RWPE1 (cell line): Measurements from ENCODE around the gene CAPN1.

Source experiments
- CTCF ChIA-PET: fragments of 350-600 bp; sonication (Branson Sonifier 250); formaldehyde crosslinking; extraction: SDS; loops from one replicate; lab custom pipeline; 2021; lab: Yijun Ruan, JAX
- POLR2A ChIA-PET: fragments of 400-600 bp; formaldehyde crosslinking; extraction: SDS; loops from one replicate; lab custom pipeline; 2020; ENCODE audit warnings: antibody characterized with exemption; ENCODE audit not compliant: low non-redundant PET; lab: Yijun Ruan, JAX
- DNase-seq: peaks from one replicate; pipeline ENCODE4 v3.0.0; 2012; ENCODE audit warnings: low spot score
- H3K27ac ChIP-seq: fragments of 450-650 bp; 2 replicates; pipeline ENCODE4 v1.5.1; 2017
- TF ChIP-seq, protein P1 (sequence below): fragments of 450-650 bp; conservative IDR thresholded peaks from 2 replicates; pipeline ENCODE4 v1.5.1; 2017; ENCODE audit warnings: low read depth, mild to moderate bottlenecking

CAPN1 gene

DNA sequence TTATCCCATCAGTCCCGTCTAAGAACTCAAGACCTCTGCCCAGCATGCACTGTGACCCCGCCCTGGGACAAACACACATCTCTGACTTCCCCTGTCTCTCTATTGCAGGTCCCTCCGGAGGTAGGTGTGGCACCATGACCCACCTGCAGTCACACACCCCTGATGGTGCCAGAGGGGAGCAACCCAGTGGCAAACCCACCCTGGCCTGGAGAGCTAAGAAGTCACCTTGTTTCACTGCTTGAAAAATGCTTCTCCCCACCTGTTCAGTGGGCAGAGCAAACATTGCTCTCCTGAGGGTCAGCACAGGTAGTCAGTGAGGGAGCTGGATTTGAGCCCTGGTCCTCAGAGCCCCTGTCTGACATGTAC, 23.9 kb downstream of the CAPN1 start:
- TF ChIP-seq, protein P1, sequence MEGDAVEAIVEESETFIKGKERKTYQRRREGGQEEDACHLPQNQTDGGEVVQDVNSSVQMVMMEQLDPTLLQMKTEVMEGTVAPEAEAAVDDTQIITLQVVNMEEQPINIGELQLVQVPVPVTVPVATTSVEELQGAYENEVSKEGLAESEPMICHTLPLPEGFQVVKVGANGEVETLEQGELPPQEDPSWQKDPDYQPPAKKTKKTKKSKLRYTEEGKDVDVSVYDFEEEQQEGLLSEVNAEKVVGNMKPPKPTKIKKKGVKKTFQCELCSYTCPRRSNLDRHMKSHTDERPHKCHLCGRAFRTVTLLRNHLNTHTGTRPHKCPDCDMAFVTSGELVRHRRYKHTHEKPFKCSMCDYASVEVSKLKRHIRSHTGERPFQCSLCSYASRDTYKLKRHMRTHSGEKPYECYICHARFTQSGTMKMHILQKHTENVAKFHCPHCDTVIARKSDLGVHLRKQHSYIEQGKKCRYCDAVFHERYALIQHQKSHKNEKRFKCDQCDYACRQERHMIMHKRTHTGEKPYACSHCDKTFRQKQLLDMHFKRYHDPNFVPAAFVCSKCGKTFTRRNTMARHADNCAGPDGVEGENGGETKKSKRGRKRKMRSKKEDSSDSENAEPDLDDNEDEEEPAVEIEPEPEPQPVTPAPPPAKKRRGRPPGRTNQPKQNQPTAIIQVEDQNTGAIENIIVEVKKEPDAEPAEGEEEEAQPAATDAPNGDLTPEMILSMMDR: no peak
- no peak for DNase-seq
- peak overlapping the region; percentile 9; the same call in 1 of the 2 replicates for H3K27ac ChIP-seq
- ChIA-PET POLR2A (interaction anchor here (0.7 kb wide), 1 partner anchor 56 kb away, joined by 3 read pairs; the partner anchor contains the start of gene POLA2), CTCF (interaction anchor here (0.6 to 0.7 kb wide), 2 partner anchors 37 to 1069 kb away, joined by 3 to 4 read pairs; no protein-coding TSS in a partner anchor)

DNA sequence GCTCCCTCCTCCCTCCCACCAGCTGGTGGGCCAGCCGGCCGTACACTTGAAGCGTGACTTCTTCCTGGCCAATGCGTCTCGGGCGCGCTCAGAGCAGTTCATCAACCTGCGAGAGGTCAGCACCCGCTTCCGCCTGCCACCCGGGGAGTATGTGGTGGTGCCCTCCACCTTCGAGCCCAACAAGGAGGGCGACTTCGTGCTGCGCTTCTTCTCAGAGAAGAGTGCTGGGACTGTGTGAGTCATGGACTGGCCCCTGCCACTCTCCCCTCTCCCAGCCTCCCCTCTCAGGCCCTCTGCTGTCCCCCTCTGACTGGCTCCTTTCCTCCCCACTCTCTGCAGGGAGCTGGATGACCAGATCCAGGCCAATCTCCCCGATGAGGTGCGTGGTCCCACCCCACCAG, 24.7 kb downstream of the CAPN1 start:
- TF ChIP-seq, protein P1: no peak
- no peak overlapping the region for H3K27ac ChIP-seq
- ChIA-PET CTCF (interaction anchor here (0.5 kb wide), 1 partner anchor 191 kb away, joined by 3 read pairs; no protein-coding TSS in a partner anchor), POLR2A (no interaction called here)
- DNase-seq: no peak

DNA sequence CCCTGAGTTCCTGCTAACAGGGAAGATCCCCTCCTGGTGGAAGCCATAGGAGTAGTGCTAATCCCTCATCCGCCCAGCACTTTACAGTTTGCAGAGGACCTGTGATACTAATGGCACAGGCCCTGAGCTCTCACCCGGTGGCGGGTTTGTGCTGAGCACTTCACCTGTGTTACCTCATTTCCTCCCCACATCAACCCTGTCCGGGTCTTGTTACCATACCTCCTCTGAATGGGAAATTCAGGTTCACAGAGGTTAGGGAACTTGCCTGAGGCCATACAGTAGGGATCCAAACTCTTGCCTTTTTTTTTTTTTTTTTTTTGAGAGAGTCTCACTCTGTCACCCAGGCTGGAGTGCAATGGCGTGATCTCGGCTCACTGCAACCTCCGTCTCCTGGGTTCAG, 25.2 kb downstream of the CAPN1 start:
- ChIA-PET POLR2A (no interaction called here), CTCF (no interaction called here)
- DNase-seq: no peak
- H3K27ac ChIP-seq: no peak overlapping the region
- TF ChIP-seq, protein P1: no peak

DNA sequence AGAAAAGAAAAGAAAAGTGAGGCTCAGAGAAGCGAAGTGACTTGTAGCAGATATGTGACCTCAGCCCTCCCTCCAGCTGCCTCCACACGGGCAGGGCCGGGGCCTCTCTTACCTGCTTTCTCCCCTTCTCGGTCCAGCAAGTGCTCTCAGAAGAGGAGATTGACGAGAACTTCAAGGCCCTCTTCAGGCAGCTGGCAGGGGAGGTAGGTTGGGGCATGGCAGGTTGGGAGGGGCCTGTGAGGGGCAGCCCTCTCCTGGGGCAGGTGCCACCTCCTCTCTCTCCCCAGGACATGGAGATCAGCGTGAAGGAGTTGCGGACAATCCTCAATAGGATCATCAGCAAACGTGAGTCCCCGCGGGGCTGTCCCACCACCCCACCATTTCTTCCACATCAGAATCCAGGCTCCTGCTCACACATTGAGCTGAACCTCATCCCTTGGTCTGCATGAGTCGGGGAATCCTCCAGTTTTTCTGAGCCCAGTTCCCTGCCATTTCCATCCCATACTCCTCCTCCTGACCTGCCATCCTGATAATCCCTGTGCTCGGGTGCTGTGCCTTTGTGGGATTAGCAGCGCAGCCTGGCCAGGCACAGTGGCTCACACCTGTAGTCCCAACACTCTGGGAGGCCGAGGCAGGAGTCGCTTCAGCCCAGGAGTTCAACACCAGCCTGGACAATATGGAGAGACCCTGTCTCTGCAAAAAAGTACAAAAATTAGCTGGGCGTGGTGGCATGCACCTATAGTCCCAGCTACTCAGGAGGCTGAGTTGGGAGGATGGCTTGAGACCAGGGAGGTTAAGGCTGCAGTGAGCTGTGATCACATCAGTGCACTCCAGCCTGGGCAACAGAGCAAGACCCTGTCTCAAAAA, 26.4 kb downstream of the CAPN1 start:
- peak overlapping the region; percentile 25 for H3K27ac ChIP-seq
- no peak for DNase-seq
- TF ChIP-seq, protein P1: no peak
- ChIA-PET POLR2A (no interaction called here), CTCF (interaction anchor here (0.5 to 1.2 kb wide), 2 partner anchors 12 to 34 kb away, joined by 3 to 4 read pairs; no protein-coding TSS in a partner anchor)

DNA sequence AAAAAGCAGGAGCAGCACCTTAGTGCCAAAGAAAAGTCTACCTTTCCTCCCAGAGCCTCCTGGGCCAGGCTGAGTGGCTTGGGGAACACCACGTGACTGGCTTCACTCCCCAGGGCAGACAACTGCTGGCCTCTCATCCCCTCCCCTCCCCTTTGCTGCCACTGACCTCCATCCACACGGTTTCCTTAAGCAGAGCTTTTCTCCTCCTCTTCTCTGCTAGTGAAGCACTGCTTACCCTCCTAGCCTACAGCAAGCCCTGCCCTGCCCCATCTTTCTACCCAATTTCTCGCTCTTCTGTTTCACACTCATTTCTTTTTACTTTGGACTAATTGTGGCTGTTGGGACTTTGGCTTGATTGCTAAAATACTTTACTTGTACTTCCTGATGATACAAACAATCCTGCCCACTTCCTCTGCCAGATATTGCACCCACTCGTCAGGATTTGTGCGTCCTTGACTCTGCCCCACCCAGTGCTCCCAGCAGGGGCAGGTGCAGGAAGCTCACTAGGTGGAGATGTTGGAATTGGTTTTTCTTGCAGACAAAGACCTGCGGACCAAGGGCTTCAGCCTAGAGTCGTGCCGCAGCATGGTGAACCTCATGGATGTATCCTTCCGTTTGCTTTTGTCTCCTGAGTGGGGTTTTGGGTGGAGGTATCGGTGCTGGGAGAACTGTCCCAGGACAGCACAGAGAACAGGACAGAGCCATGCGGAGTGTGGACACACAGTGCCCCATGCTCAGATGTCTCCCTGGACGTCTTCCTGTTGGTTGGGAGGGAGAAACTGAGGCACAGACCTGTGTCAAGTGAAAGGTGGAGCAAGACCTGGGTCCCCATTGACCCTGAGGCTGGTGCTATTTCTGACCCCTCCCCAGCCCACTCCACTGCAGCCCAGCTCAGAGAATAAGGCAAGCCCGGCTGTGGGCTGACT, 27.3 kb downstream of the CAPN1 start:
- ChIA-PET POLR2A (no interaction called here), CTCF (interaction anchor here (0.6 to 1.2 kb wide), 3 partner anchors 11 to 68 kb away, joined by 3 to 4 read pairs (median 4); no protein-coding TSS in a partner anchor)
- H3K27ac ChIP-seq: peak overlapping the region; percentile 25
- TF ChIP-seq, protein P1: no peak
- no peak for DNase-seq
